HG03064 (cell line): ENCODE measurements around the gene ART1.
"Not testable (repeated sequence)": the region's sequence is repeated elsewhere in the genome, so short reads cannot be mapped to it uniquely, and the experiment has no call there.

ENCODE experiments used
- ATAC-seq: cut with Tn5 transposase; IDR thresholded peaks from one replicate; pipeline ENCODE4 v1.9.1; 2021; ENCODE audit warnings: low read depth; ENCODE audit not compliant: unreplicated experiment

Gene ART1

DNA sequence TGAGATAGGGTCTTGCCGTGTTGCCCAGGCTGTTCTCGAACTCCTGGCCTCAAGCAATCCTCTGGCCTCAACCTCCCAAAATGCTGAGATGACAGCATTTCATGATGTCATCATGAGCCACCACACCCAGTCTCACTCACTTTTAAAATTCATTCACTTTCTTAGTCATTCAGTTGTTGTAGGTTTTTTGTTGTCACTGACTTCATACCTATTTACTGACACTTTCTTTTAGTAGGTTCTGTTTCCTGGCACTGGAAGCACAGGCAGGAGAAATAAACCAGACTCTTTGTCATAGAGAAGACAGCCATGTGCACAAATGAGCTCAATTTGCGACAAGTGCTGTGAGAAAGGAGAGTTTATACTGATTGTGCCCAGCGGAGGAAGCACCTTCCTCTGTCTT lies 13.6 kb upstream of the ART1 start:
- ATAC-seq, result no peak

DNA sequence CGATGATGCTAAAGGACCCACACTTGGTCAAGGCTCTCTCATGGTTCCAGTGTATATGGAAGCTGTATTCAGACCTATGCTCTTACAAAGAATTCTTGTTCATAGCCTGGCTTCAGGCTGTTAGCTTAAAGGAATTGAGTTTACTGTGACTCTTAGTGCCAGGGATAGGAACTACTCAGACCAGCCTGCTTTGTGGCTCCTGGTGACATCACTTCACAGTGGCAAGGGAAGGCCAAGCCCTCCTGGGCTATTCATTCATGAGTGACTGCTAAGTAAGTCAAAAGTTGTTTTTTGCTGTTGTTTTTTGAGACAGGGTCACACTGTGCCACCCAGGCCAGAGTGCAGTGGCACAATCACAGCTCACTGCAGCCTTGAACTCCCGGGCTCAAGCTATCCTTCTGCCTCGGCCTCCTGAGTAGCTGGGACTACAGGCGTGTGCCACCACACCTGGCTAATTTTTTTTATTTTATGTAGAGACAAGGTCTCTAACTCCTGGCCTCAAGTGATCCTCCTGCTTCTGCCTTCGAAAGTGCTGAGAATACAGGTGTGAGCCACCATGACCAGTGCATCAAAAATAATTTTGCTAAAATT lies 12.8 kb upstream of the ART1 start:
- no peak for ATAC-seq

DNA sequence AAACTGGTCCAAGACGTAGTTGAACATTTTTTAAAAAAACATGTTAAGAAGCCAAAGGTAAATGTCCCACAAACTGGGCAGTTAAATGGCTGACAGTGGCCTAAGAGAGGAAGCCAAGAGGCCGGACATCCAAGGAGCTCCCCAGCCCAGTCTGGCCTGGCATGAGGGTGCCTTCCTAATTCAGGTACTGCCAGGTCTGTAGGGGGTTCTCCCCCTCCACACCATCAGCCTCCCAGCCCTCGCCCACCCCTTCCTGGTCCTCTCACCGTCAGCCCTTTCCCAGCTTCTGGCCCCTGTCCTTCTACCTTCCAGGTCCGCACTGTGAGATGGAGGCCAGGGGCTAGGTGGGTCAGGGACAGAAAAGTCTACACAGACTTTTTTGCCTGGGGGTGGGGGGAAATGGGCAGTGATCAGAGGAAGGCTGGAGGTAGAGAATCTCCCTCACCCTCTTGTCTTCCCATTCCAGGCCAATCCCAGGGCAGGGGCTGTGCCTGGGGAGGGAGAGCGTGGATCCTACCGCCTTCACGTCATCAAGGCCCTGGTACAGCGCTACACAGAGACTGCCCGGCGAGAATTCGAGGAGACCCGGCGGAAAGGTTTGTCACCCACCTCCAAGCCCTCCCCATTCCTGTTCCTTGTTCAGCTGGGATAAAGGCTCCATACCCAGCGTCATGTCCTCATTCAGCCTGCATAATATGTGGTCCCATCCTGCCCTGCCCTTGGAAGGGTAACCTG lies 9.1 kb upstream of the ART1 start:
- ATAC-seq, result no peak

DNA sequence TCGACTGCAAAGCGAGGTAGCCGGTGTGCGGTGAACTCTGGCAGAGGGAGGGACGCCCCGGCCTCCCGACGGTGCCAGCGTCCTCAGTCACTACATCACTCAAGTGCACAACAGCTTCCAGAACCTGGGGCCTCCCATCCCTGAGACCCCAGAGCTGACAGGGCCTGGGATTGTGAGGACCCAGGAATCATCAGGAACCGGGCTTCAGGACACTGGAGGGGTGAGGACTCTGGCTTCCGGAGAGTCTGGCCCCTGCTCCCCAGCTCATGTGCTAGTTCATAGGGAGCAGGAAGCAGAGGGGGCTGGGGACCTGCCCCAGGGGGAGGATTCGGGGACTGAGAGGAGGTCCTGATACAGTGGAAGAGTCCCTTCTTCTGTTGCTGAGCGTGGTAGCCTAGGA lies 7.7 kb upstream of the ART1 start:
- no peak for ATAC-seq

DNA sequence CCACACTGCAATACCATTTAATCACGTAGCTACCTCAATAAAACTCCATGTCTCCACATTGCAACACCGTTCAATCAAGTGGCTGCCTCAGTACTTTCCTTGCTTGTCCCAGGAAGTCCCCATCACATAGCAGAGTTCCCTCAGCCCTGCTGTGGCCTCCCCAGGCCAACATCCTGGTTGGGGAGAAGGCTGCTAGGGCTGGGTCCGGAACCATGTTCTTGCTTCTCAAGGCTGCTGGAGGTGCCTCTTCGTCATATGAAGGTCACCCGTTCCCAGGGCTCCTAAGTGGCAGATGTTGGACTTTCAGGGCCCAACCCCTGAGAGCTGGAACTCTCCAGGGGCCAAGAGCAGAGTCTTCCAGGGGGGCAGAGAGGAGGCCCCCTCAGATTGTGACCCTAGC lies 6.4 kb upstream of the ART1 start:
- no peak for ATAC-seq

DNA sequence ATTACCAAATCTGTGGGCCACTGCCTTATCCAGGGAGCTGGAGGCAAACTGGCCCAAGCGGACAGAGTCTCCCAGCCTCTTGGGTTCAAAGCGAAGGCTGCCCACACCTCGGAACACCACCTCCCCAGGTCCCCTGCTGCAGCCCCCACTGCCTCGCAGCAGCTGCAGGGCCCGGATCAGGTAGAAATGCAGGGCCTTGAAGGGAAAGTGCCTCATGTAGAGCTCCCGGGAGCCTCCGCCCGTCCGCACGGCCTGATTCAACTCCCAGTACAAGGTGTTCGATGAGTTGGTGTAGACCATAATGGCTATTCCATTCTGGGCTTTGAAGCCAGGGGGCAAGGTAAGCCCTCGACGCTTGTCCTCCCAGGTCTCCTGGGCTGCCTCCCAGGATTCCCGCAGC lies 5.1 kb upstream of the ART1 start:
- no peak for ATAC-seq

DNA sequence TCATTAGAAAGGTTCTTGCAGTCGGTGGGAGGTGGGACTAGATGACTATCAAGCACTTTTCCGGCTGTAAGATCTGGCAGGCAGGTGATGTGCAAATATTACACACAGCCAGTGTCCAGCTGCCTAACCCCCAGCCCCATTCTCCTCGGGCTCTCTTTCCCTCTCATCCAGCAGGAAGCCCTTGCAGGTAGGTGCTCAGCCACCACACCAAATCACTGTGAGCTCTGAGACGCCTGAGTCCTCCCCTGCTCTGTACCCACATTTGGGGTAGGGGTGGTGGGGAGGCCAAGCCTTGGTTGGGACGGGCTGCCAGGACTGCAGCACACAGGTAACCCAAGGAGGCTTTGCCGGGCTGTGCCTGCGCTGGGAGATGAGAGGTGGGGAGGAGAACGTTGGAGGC lies 3.7 kb upstream of the ART1 start:
- ATAC-seq, result no peak

DNA sequence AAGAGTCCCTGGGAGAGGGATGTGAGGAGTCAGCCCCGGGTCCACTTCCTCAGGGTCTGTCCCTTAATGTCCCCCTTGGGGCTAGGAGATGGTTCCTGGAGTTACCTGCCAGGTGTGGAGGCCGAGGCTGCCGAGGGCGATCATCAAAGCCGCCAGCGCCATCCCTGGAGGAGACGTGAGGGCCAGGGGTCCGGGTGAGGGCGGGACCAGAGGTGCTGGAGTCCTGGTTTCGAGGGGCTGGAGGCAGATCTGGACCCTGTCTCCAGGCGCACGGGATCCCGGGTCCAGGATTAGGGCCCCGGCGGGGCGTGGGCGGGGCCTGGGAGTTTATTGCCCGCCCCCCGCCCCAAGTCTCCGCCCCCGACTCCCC lies 3.2 kb upstream of the ART1 start, which contains the start of gene ART5:
TSS of gene ART5 (minus strand) at position 292 of the 370 bp plus-strand sequence. CDS start at position 162, 130 bp downstream.
- ATAC-seq, result no peak

DNA sequence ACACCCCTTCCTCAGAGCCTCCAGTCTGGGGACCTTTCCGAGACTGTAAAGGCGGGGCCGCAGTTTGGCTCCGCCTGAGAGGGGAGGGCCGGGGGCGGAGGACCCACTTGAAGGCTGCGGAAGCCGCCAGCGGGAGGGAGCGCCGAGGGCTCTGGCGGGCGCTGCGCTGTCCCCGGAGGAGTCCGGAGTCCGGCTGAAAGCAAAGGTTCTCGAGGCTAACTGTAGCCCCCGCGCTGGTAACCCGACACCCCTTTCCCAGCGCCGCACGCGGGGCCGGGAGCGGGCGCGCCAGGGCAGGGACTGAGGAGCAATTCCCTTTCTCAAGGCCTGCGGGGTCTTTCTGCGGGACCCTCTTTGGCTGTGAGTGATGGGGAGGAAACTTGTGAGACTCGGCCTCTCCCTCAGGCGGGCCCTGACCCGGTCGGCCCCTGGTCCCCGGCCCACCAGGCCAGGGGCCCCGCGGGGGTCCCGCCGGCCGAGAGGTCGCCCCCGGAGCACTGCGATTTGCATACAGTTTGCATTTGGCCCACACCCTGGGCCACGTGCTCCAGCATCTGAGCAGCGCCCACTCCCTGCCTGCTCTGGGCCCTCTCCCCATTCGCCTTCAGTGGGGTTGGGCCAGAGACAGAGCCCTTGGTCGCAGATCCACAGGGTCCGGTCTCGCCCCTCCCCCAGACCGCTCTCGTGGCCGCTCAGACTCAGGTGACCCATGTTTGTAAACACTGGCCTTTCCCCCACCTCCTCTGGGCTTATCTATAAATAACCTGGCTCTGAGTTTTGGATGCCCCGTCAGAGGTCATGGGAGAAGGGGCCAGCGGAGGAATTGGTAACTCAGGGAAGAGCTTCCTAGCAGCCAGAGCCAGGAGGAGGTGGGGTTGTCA lies 2.6 kb upstream of the ART1 start:
- no peak for ATAC-seq

DNA sequence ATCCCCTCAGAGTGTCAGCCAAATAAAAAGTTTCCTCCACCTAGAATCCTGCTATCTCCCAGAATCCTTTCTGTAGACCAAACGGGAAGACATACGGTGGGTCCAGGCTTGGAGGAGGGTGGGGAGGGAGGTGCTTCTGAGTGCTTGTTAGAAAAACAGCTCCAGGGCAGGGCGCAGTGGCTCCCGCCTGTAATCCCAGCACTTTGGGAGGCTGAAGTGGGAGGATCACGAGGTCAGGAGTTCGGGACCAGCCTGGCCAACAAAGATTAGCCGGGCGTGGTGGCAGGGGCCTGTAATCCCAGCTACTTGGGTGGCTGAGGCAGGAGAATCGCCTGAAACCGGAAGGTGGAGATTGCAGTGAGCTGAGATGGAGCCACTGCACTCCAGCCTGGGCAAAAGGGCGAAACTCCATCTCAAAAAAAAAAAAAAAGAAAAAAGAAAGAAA lies 1.8 kb upstream of the ART1 start:
- ATAC-seq, result not testable (repeated sequence)

DNA sequence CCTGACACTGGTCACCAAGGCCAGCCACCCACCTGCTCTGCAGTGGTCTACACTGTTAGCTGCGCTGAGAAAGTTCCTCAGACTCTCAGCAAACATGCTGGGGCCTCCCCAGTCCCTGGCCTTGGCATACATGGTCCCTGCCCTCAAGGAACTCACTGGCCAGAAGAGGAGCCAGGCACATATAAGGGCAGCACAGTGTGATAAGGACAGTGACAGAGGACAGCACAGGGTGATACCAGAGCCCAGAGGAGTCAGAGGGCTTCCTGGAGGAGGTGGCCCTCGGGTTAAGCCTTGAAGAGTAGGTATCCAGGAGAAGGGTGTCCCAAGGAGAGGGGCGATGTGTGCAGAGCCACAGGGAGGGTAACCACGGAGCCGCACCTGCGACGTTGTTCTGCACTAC lies 624 bp downstream of the ART1 start:
- ATAC-seq, result no peak

DNA sequence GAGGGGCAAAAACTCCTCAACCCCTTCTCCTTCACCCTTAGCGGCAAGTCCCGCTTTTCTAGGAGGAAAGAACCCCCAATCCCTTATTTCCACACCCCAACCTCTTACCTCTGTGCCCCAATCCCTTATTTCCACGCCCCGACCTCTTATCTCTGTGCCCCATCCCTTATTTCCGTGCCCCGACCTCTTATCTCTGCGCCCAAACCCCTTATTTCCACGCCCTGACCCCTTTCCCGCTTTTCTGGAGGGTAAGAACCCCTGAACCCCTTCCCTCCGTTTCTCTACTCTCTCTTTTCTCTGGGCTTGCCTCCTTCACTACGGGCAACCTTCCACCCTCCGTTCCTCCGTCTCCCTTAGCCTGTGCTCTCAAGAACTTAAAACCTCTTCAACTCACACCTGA lies 3.9 kb downstream of the ART1 start:
- not testable (repeated sequence) for ATAC-seq

DNA sequence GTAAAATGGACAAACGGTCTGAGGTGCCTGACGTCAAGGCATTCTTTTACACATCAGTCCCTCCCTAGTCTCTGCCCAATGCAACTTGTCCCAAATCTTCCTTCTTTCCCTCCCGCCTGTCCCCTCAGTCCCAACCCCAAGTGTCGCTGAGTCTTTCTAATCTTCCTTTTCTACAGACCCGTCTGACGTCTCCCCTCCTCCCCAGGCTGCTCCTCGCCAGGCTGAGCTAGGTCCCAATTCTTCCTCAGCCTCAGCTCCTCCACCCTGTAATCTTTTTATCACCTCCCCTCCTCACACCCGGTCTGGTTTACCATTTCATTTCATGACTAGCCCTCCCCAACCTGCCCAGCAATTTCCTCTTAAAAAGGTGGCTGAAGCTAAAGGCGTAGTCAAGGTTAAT lies 4.4 kb downstream of the ART1 start:
- not testable (repeated sequence) for ATAC-seq

DNA sequence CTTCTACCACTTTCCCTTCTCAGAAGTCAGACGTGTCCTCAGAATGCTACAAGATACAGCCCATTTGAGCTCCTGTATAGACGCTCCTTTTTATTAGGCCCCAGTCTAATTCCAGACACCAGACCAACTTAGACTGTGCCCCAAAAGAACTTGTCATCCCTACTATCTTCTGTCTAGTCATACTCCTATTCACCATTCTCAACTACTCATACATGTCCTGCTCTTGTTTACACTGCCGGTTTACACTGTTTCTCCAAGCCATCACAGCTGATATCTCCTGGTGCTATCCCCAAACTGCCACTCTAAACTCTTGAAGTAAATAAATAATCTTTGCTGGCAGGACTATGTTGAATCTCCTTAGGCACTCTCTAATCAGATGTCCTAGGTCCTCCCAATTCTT lies 7.6 kb downstream of the ART1 start:
- not testable (repeated sequence) for ATAC-seq

DNA sequence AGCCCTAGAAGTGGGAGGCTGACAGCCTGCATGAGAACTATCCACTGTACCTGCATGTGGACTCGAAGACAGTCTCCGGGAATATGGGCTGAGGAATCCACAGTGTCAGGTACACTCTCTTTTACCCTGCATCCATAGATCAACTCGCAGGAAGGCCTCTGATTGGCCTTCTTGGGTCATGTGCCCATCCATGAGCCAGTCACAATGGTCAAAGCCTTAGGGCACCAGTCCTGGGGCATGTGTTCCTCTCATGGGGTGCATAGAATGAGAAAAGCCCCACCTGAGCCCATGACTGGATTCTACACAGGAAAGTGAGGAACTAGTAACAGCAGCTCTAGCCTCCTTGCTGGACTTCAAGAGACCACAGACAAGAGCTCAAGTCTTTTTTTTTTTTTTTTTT lies 10.6 kb downstream of the ART1 start:
- ATAC-seq, result no peak

DNA sequence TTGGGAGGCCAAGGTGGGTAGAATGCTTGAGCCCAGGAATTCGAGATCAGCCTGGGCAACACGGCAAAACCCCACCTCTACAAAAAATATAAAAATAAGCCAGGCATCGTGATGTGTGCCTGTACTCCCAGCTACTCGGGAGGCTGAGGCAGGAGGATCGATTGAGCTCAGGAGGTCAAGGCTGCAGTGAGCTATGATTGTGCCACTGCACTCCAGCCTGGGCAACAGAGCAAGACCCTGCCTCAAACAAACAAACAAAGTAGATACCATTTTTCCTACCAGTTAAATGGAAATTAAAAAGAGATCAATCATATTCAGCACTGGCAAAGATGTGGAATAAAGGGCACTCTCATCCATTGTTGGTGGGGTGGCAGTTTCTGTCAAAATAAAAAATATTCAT lies 12.4 kb downstream of the ART1 start:
- not testable (repeated sequence) for ATAC-seq

DNA sequence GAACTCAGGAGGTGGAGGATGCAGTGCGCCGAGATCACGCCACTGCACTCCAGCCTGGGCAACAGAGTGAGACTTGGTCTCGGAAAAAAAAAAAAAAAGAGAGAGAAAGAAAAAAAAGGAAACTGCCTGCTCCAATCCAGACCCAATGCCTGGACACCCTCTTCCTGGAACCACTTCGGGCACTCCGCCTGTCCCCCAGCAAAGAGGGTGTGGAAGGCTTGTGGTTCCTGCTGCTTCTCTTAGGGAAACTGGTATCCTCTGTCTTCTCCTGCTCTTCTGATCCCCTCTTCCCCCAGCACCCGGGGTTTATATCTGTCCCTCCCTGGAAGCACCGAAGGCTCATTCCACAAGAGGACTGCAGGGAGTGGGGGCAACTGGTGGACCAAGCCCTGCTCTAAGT lies 13.3 kb downstream of the ART1 start:
- no peak for ATAC-seq

DNA sequence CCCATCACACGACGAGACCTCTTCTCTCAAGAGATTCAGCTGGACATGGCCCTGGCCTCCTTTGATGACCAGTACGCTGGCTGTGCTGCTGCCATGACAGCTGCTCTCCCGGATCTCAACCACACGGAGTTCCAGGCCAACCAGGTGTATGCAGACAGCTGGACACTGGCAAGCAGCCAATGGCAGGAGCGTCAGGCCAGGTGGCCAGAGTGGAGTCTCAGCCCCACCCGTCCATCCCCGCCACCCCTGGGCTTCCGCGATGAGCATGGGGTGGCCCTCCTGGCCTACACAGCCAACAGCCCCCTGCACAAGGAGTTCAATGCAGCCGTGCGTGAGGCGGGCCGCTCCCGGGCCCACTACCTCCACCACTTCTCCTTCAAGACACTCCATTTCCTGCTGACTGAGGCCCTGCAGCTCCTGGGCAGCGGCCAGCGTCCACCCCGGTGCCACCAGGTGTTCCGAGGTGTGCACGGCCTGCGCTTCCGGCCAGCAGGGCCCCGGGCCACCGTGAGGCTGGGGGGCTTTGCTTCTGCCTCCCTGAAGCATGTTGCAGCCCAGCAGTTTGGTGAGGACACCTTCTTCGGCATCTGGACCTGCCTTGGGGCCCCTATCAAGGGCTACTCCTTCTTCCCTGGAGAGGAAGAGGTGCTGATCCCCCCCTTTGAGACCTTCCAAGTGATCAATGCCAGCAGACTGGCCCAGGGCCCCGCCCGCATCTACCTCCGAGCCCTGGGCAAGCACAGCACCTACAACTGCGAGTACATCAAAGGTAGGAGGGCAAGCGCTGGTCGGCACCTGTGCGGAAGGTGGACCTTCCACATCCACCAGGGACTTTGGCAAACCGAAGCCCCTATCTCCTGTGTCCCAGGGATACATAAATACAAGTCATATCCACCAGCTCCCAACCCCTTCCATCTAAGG lies 14.9 kb downstream of the ART1 start:
- ATAC-seq, result no peak

DNA sequence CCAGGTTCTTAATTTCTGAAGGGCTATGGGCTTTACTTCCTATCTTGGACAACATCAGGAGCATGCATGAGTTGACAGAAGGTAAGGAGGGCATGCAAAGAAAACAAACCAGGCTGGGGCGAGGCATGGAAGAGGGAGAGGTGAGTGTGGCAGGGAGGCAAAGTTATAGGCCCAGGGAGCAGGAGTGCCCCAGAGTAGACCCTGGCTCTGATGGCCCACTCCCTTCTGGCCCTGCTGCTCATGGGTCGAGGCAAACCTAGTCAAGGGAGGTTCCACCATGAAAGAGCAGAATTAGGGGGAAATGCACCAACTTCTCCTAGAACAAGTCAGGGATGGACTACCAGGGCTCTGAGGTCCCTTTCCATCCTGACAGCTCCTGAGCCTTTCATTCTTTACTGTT lies 16.0 kb downstream of the ART1 start:
- no peak for ATAC-seq

DNA sequence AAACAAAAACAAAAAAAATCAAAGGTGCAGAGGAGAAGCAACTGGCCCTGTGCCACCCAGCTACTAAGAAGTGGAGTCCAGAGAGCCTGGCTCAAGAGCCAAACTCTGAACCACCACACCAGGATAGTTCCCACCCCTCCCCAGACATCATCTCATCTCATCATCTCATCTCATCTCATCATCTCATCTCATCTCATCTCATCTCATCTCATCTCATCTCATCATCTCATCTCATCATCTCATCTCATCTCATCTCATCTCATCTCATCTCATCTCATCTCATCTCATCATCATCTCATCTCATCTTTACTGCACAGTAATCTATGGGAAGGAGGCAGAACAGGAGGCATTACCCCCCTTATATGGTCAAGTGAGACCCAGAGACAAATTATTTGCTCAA lies 17.9 kb downstream of the ART1 start:
- ATAC-seq, result no peak
